ENCODE results near the gene BEND6.

GRCh38 chr6:56949265-56949664, 5.6 kb upstream of the BEND6 start:
- TF ChIP-seq, protein P1, sequence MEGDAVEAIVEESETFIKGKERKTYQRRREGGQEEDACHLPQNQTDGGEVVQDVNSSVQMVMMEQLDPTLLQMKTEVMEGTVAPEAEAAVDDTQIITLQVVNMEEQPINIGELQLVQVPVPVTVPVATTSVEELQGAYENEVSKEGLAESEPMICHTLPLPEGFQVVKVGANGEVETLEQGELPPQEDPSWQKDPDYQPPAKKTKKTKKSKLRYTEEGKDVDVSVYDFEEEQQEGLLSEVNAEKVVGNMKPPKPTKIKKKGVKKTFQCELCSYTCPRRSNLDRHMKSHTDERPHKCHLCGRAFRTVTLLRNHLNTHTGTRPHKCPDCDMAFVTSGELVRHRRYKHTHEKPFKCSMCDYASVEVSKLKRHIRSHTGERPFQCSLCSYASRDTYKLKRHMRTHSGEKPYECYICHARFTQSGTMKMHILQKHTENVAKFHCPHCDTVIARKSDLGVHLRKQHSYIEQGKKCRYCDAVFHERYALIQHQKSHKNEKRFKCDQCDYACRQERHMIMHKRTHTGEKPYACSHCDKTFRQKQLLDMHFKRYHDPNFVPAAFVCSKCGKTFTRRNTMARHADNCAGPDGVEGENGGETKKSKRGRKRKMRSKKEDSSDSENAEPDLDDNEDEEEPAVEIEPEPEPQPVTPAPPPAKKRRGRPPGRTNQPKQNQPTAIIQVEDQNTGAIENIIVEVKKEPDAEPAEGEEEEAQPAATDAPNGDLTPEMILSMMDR (IDR thresholded peaks at IDR 0.05; ENCODE audit: poor library complexity, severe bottlenecking): no peak
- no peak for TF ChIP-seq REST (IDR thresholded peaks at IDR 0.05; ENCODE audit: borderline replicate concordance)
- TF ChIP-seq EP300 (conservative IDR thresholded peaks at IDR 0.05; ENCODE audit: poor library complexity, severe bottlenecking): no peak
- no peak for TF ChIP-seq POLR2AphosphoS5 (IDR thresholded peaks at IDR 0.05)
- TF ChIP-seq RAD21 (conservative IDR thresholded peaks at IDR 0.05): no peak
- no peak for TF ChIP-seq MXI1 (conservative IDR thresholded peaks at IDR 0.05; ENCODE audit: poor library complexity, severe bottlenecking)
- TF ChIP-seq EZH2 (IDR thresholded peaks at IDR 0.05; ENCODE audit: borderline replicate concordance, insufficient read depth, low read length, poor library complexity, severe bottlenecking): no peak
- TF ChIP-seq TAF1 (IDR thresholded peaks at IDR 0.05; ENCODE audit: low read depth): no peak
- no peak for TF ChIP-seq SMC3 (conservative IDR thresholded peaks at IDR 0.05; ENCODE audit: poor library complexity)

Measured in neural cell (in vitro differentiated cells).